K562 (cell line): ENCODE measurements around the gene ATIC. TPM values are rescaled to one million over a fixed set of nuclear protein-coding genes. Genes with fewer than 3 reads are reported as not detected.

ENCODE experiments used
- ATAC-seq: fragments of 200-7000 bp; cut with Tn5 transposase; 3 replicates; pipeline ENCODE4 v1.9.1; 2020; ENCODE audit warnings: moderate library complexity
- BruUV-seq: library from RNA; stranded (reverse); fragments of 400-500 nt; replicated peaks from 2 replicates; lab custom pipeline; 2021; lab: Mats Ljungman, UMichigan
- CTCF ChIA-PET: fragments of 300-600 bp; formaldehyde crosslinking; extraction: SDS; loops from one replicate; lab custom pipeline; 2021; ENCODE audit warnings: low intra/inter-chr PET ratio; lab: Yijun Ruan, JAX
- POLR2A ChIA-PET: fragments of 300-600, 350-650 bp; sonication (Branson Sonifier 250); formaldehyde crosslinking; extraction: SDS; loops from one replicate; lab custom pipeline; 2021; ENCODE audit warnings: antibody characterized with exemption, inconsistent platforms; lab: Yijun Ruan, JAX
- DNase-seq, 4 experiments: peaks; one replicate each; pipeline versions ENCODE4 v3.0.0 to v3.0.0-alpha.2; 2011 to 2018; ENCODE audit warnings: low spot score in 3 of 4, mixed read lengths in 3 of 4; ENCODE audit errors: extremely low read depth in 1 of 4
- FAIRE-seq: peaks from 2 replicates; lab custom pipeline; 2011; peaks lifted over from hg19 to GRCh38; lab: Jason Lieb, UNC
- H2AFZ ChIP-seq: 2 replicates; pipeline ENCODE4 v1.6.0; 2011; ENCODE audit warnings: low read depth, low read length, control low read depth, inconsistent platforms
- H3K27ac ChIP-seq: fragments of 200-600 bp; 3 replicates; pipeline ENCODE4 v1.8.0; 2011; ENCODE audit warnings: low read depth, mild to moderate bottlenecking, control low read depth, inconsistent platforms, low read length, moderate library complexity, mixed read lengths; ENCODE audit errors: extremely low read depth
- H3K27me3 ChIP-seq, 2 experiments: fragments of 300-600 bp in 1 of 2; 2 replicates in 1 of 2; 3 replicates in 1 of 2; pipeline versions ENCODE4 v1.6.0 to v1.8.0; 2011; ENCODE audit warnings: inconsistent platforms in 2 of 2, low read length in 2 of 2, mild to moderate bottlenecking in 1 of 2, mixed read lengths in 1 of 2, moderate library complexity in 1 of 2; ENCODE audit not compliant: control insufficient read depth in 2 of 2, insufficient read depth in 2 of 2
- H3K36me3 ChIP-seq: fragments of 300-600 bp; 3 replicates; pipeline ENCODE4 v1.8.0; 2011; ENCODE audit warnings: mild to moderate bottlenecking, low read length, inconsistent platforms; ENCODE audit not compliant: control insufficient read depth, insufficient read depth
- H3K4me1 ChIP-seq, 2 experiments: fragments of 200-600 bp in 1 of 2; replicated peaks in 1 of 2; 2 replicates in 1 of 2; 3 replicates in 1 of 2; pipeline versions ENCODE4 v1.5.1 to v1.8.0; 2011; ENCODE audit warnings: inconsistent platforms in 2 of 2, low read length in 2 of 2, mild to moderate bottlenecking in 1 of 2, mixed read lengths in 1 of 2, moderate library complexity in 1 of 2; ENCODE audit not compliant: control insufficient read depth in 2 of 2, insufficient read depth in 2 of 2
- H3K4me2 ChIP-seq: 2 replicates; pipeline ENCODE4 v1.6.1; 2011; ENCODE audit warnings: low read length, control low read depth, inconsistent platforms, mixed read lengths; ENCODE audit not compliant: insufficient read depth
- H3K4me3 ChIP-seq: fragments of 200-600 bp; sonication (generic), shearing (Covaris generic); 2 replicates; pipeline ENCODE4 v1.5.1; 2016; ENCODE audit warnings: control low read depth, inconsistent platforms
- H3K79me2 ChIP-seq: fragments of 200-600 bp; 3 replicates; pipeline ENCODE4 v1.8.0; 2011; ENCODE audit warnings: low read length, inconsistent platforms; ENCODE audit not compliant: control insufficient read depth, insufficient read depth
- H3K9ac ChIP-seq, 2 experiments: 2 replicates each; pipeline versions ENCODE4 v1.6.0 to v1.6.1; 2011; ENCODE audit warnings: low read depth in 2 of 2, low read length in 2 of 2, control low read depth in 1 of 2, inconsistent platforms in 1 of 2, mild to moderate bottlenecking in 1 of 2, mixed read lengths in 1 of 2; ENCODE audit not compliant: insufficient read depth in 1 of 2
- H3K9me1 ChIP-seq: one replicate; pipeline ENCODE4 v1.6.0; 2011; ENCODE audit warnings: inconsistent platforms, mild to moderate bottlenecking, low read length, moderate library complexity; ENCODE audit not compliant: control insufficient read depth, insufficient read depth
- H3K9me3 ChIP-seq: replicated peaks from 2 replicates; pipeline ENCODE4 v1.5.1; 2011; ENCODE audit warnings: low read depth, low read length, inconsistent platforms; ENCODE audit not compliant: control insufficient read depth, insufficient read depth
- H4K20me1 ChIP-seq: replicated peaks from 2 replicates; pipeline ENCODE4 v1.6.1; 2011; ENCODE audit warnings: low read length, inconsistent platforms, mixed read lengths; ENCODE audit not compliant: control insufficient read depth, insufficient read depth
- BRF1 ChIP-seq: IDR thresholded peaks from 3 replicates; pipeline ENCODE4 v1.6.1; 2011; ENCODE audit warnings: borderline replicate concordance, mild to moderate bottlenecking; ENCODE audit not compliant: insufficient read length; ENCODE audit errors: extremely low read depth
- CHCHD3 ChIP-seq: fragments of 250-450 bp; sonication (Bioruptor Pico); IDR thresholded peaks from 2 replicates; pipeline ENCODE4 v2.1.2; 2022; ENCODE audit warnings: mild to moderate bottlenecking
- DMBX1 ChIP-seq: fragments of 250-450 bp; sonication (Bioruptor Pico); IDR thresholded peaks from 2 replicates; pipeline ENCODE4 v1.8.0; 2022; ENCODE audit warnings: inconsistent platforms, mild to moderate bottlenecking, moderate library complexity, borderline replicate concordance
- GTF2F1 ChIP-seq: IDR thresholded peaks from 2 replicates; pipeline ENCODE4 v1.6.1; 2011; ENCODE audit warnings: low read depth, low read length, improper control_type of control experiment
- NR2F6 ChIP-seq: fragments of 450-650 bp; formaldehyde crosslinking; IDR thresholded peaks from 2 replicates; pipeline ENCODE4 v1.4.0; 2020; ENCODE audit warnings: mild to moderate bottlenecking
- PRMT5 ChIP-seq: sonication (generic); formaldehyde crosslinking; IDR thresholded peaks from 2 replicates; pipeline ENCODE4 v1.5.0; 2020; ENCODE audit warnings: missing genetic modification reagents
- PTTG1 ChIP-seq: fragments of 450-650 bp; IDR thresholded peaks from 2 replicates; pipeline ENCODE4 v1.6.1; 2016; ENCODE audit warnings: low read depth, mild to moderate bottlenecking, missing genetic modification characterization, missing compliant biosample characterization
- SMARCA4 ChIP-seq: fragments of 450-650 bp; IDR thresholded peaks from 2 replicates; pipeline ENCODE4 v1.6.1; 2016
- ZNF436 ChIP-seq: fragments of 250-450, 450-650 bp; sonication (Bioruptor Pico); formaldehyde crosslinking; IDR thresholded peaks from 2 replicates; pipeline ENCODE4 v1.7.0; 2020; ENCODE audit warnings: mild to moderate bottlenecking
- ZNF695 ChIP-seq: fragments of 450-650 bp; formaldehyde crosslinking; IDR thresholded peaks from 2 replicates; pipeline ENCODE4 v1.4.0; 2020; ENCODE audit warnings: mild to moderate bottlenecking, moderate library complexity
- WGBS: fragments of 100-300 bp; shearing (Covaris generic); methylation state at CpG from one replicate; pipeline ENCODE4 v1.1.6; 2016; ENCODE audit warnings: low coverage, mixed read lengths; ENCODE audit not compliant: insufficient coverage; ENCODE audit errors: missing lambda C conversion rate; 5-methylcytosine and 5-hydroxymethylcytosine counted together
- in situ Hi-C: fragments of 300-500 bp; cut with MboI; formaldehyde crosslinking; loops from 4 replicates; pipeline ENCODE4 v1.15.0; 2018; ENCODE audit warnings: inconsistent platforms, mixed read lengths
- intact Hi-C: fragments of 100-400 bp; cut with micrococcal nuclease; formaldehyde crosslinking; loops from 2 replicates; pipeline ENCODE4 v1.14.2; 2022
- polyA plus RNA-seq, 8 experiments: library from polyadenylated mRNA; depleted of rRNA in 4 of 8; stranded (reverse) in 5 of 8; unstranded in 3 of 8; fragments of >200 nt; fragmentation: Nextera tagmentation in 2 of 8; fragmentation: Illumina TruSeq in 1 of 8; extraction: Ambion mirVana in 2 of 8; extraction: Trizol in 1 of 8; gene quantifications; 2 replicates each; pipeline versions ENCODE4 v1.2.1 to v1.2.3, GENCODE V29; 2011 to 2014; ENCODE audit warnings: inconsistent platforms in 1 of 8, missing spikeins in 1 of 8
- total RNA-seq, 7 experiments: library from RNA; depleted of rRNA in 6 of 7; stranded (reverse); fragments of >200 nt in 6 of 7; fragmentation: Illumina TruSeq in 2 of 7; extraction: Trizol in 2 of 7; gene quantifications; 2 replicates each; pipeline versions ENCODE4 v1.2.1 to v1.2.3, GENCODE V29; 2011 to 2021; ENCODE audit warnings: low replicate concordance in 1 of 7
- TF ChIP-seq, protein P1 (sequence below): fragments of 250-450 bp; sonication (Bioruptor Pico); IDR thresholded peaks from 2 replicates; pipeline ENCODE4 v1.5.0; 2021; ENCODE audit warnings: mild to moderate bottlenecking, moderate library complexity
- TF ChIP-seq, protein P2 (sequence below): IDR thresholded peaks from 2 replicates; pipeline ENCODE4 v1.6.1; 2016; ENCODE audit warnings: missing genetic modification characterization, missing compliant biosample characterization

ATIC gene
- total and polyA plus RNA-seq, 9 of the 15 experiments (the other 6 are each of a cell fraction or from before 2014, with no cell fraction given), result 45.6 to 480 (median 212) TPM

DNA sequence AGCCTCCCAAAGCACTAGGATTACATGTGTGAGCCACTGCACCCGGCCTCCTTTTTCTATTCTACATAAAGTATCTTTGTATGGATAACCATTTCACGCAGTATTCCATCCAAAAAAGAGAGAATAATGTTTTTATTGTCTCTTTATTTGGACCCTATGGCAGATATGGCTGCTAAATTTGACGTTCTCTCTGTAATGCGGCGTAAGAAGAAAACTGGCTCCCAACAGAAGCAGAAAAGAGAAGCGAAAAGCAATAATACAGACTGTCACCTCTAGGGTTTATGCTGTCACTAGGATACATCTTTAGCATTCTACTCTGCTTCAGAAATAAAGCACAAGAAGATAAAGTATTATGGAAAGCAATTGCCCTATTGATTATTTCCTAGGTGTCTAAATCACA is 68.1 kb downstream of the ATIC start:
- no peak for ATAC-seq
- Histone ChIP-seq H3K4me1 (no peaks in the 10 kb centered on the region), H3K36me3 (peaks cover 6% of the 10 kb centered on the region; the same call in 2 of the 3 replicates), H3K9me3 (no peaks in the 10 kb centered on the region), H2AFZ (no peak overlapping the region), H4K20me1 (no peaks in the 10 kb centered on the region), H3K27me3 (no peaks in the 10 kb centered on the region), H3K79me2 (no peaks in the 10 kb centered on the region), H3K9ac (no peak overlapping the region), H3K4me2 (no peak overlapping the region), H3K4me3 (no peak overlapping the region), H3K9me1 (no peaks in the 10 kb centered on the region), H3K27ac (no peak overlapping the region)
- no peak for TF ChIP-seq ZNF436 (CRISPR knock-in tag)
- FAIRE-seq, result no peak
- no TSS peak for BruUV-seq
- 81% methylated on average over 6 of the region's 6 CpGs for WGBS
- in situ Hi-C loops (no loop called here), intact Hi-C loops (no loop called here)
- no peak for DNase-seq
- CTCF ChIA-PET, result no interaction called here
- POLR2A ChIA-PET, result interaction anchor here (0.7 kb wide), 1 partner anchor 24 kb away, joined by 5 read pairs; no protein-coding TSS in a partner anchor

DNA sequence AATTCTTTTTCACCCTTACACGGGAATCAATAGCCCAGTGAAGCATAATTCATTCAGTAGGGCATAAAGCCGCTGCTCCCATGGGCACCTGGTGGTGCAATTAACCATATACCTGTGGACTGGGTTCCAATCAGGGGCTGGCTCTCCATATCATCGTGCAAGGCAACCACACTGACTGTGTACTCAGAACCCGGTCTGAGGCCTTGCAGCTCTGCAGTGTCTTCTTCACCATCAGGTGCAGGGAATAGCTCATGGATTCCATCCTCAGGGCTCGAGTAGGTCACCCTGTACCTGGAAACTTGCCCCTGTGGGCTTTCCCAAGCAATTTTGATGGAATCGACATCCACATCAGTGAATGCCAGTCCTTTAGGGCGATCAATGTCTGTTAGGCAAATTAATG is 68.8 kb downstream of the ATIC start:
- no peak for FAIRE-seq
- ATAC-seq, result no peak
- ChIA-PET CTCF (no interaction called here), POLR2A (no interaction called here)
- DNase-seq, result no peak
- no TSS peak for BruUV-seq
- no peak overlapping the region for H3K27ac ChIP-seq
- 53% methylated on average over 7 of the region's 7 CpGs for WGBS
- TF ChIP-seq PTTG1 (no peak), DMBX1 (CRISPR knock-in tag) (no peak), GTF2F1 (no peak), ZNF695 (CRISPR knock-in tag) (no peak), BRF1 (no peak), SMARCA4 (no peak), NR2F6 (CRISPR knock-in tag) (no peak), PRMT5 (no peak), CHCHD3 (no peak)
- TF ChIP-seq, protein P1, sequence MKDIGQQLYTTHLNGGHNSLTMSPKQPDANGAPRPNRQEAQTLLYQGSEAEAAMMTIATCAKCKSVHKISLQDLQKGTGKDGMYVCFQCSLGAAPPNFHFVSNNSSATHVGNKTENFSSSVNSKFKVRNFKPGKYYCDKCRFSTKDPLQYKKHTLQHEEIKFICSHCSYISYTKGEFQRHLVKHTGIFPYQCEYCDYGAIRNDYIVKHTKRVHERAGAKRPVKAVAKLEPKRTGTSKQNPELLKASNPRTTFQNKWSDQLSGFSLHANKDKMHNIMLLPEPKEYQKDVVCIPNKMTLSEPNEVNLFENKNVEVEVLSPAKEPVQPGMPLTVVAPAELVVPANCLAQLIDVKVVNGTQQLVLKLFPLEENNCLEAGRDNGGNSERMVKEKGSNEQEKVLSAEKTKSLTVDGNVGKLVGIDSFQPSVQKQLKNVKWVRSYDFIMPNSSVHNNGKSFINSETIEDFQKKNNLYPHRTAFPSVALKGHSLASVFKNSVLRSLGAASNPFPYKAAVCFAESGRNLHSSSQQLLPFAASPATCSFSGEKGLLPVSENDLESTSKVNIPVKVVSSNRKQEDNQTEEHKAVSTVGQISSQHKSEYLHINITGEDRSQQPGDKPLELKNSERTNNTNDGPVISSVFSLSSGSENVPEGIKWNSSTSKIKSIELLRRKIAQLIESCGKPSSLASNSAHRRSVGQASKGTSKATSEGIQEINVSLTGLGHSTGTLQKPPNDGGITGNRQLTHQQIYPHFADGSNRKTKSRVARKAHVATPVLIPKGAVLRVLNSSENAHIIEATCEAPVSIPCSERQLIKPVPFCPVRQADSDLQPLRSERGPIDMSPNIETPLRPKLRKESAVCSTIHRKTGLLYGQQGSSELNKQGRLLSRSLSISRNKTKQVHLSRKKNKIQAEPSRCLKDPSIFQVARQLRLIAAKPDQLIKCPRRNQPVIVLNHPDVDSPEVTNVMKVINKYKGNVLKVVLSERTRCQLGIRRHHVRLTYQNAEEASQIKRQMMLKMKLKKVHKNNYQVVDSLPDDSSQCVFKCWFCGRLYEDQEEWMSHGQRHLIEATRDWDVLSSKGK (CRISPR knock-in tag), result no peak
- TF ChIP-seq, protein P2, sequence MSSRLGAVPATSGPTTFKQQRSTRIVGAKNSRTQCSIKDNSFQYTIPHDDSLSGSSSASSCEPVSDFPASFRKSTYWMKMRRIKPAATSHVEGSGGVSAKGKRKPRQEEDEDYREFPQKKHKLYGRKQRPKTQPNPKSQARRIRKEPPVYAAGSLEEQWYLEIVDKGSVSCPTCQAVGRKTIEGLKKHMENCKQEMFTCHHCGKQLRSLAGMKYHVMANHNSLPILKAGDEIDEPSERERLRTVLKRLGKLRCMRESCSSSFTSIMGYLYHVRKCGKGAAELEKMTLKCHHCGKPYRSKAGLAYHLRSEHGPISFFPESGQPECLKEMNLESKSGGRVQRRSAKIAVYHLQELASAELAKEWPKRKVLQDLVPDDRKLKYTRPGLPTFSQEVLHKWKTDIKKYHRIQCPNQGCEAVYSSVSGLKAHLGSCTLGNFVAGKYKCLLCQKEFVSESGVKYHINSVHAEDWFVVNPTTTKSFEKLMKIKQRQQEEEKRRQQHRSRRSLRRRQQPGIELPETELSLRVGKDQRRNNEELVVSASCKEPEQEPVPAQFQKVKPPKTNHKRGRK (tag), result no peak
- TF ChIP-seq, all 486 proteins: peak for 0
- H3K36me3 ChIP-seq, result peaks cover 5% of the 10 kb centered on the region; the same call in 2 of the 3 replicates
- no peak overlapping the region for H3K9ac ChIP-seq
- no peaks in the 10 kb centered on the region for H3K9me3 ChIP-seq
- in situ Hi-C loops (no loop called here), intact Hi-C loops (no loop called here)
- no peak overlapping the region for H3K4me3 ChIP-seq
- no peak overlapping the region for H3K4me2 ChIP-seq
- H3K27me3 ChIP-seq, result no peaks in the 10 kb centered on the region
- H4K20me1 ChIP-seq, result no peaks in the 10 kb centered on the region
- H3K9me1 ChIP-seq, result no peaks in the 10 kb centered on the region
- no peak overlapping the region for H2AFZ ChIP-seq
- H3K4me1 ChIP-seq, result no peaks in the 10 kb centered on the region
- H3K79me2 ChIP-seq, result no peaks in the 10 kb centered on the region
